SIG-M5 (cell line): Measurements from ENCODE around the gene NT5DC3.
"Not testable (repeated sequence)": the region's sequence is repeated elsewhere in the genome, so short reads cannot be mapped to it uniquely, and the experiment has no call there.

Experiments
- DNase-seq: peaks from one replicate; lab custom pipeline; 2025; lab: John Stamatoyannopoulos, UW

The NT5DC3 gene

DNA sequence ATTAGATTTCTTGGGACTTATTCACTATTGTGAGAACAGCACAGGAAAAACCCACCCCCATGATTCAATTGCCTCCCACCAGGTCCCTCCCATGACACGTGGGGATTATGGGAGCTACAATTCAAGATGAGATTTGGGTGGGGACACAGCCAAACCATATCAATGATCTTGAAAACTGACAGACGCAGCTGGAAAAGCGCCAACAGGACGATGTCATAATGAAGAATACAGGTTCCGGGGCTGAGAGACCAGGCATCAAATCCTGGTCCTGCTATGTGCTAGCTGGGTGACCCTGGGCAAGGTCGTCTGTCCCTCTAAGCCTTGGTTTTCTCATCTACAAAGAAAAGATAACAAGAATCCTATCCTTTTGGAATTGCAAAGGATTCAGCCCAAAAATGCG lies 31.4 kb downstream of the NT5DC3 start:
- DNase-seq: not testable (repeated sequence)

DNA sequence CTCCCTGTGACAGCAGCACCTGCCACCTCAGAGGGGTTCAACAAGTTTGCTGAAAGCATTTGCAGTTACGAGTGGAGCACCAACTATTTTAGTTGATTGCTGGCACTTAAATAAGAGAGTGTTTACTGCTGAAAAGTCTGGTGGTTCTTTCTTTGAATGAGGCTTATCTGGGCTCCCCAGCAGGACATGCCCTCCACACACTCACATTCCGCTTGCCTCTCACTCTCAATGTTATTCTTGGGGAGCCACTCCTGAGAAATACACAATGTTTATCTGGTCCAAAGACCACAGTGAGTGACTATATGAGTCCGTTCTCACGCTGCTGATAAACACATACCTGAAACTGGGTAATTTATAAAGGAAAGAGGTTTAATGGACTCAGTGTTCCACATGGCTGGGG lies 31.9 kb downstream of the NT5DC3 start:
- no peak for DNase-seq

DNA sequence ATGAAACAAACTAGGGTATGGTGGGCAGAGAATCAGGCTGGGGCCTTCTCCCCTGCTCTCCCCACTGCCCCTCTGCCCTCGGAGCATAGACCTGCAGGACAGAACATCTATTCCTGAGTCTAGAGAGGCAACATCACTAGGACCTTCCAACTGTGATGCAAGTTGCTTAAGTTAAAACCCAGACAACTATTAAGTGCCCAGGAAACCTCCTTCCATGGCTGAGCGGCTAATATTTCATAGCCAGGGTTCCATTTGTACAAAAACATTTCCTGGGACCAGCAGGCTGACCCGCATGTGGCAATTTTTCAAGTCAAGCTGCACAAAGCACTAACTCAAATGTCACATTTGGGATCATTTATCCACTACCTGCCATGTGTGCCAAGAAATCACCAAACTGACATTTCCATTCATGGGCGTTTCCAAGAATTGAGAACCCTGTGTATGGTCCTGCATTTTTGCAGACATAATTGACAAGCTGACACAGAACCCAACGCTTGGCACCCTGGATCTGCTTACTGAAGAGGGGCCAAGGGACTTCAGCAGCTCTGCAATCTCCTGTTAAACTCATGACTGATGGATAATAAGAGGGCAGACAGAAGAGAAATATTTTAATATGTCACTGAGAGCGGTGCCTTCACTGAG lies 32.7 kb downstream of the NT5DC3 start:
- DNase-seq: no peak

DNA sequence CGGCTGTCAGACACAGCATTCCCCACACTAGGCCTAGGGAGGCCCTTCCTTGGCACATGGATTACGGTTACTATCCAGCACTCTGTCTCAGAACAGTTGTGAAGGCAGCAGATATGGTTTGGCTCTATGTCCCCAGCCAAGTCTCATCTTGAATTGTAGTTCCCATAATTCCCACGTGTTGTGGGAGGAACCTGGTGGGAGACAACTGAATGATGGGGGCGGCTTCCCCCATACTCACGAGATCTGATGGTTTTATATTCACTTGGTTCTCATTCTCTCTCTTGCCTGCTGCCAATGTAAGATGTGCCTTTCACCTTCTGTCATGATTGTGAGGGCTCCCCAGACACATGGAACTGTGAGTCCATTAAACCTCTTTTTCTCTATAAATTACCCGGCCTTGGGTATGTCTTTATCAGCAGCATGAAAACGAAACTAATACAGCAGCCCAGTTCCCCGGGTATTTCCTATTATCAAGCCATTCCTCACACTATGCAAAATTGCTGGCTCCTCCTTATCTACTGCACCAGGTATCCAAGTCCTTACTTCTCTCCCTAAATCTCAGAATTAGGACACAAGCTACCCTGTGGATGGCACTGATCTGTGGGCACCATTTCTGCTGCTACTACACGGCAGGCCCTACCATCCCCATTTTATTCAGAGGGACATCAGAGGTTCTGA lies 33.3 kb downstream of the NT5DC3 start:
- DNase-seq: no peak

DNA sequence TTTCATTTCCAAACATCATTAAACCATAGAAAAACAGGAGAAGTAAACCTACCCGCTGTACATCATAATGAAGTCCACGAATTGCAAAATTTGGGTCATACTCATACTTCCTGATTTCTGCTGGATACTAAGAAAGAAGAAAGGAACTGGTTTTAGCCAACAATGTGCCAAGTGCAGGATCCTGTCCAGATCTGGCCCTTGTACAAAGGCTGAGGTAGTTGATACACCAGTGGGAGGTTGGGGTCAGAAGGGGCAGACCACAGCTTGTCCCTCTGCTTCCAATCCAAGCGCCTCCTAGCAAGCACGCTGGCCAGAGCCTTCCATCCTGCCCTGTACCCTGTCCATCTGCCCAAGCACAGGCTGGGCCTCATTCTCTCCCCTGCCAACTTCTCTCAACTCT lies 34.2 kb downstream of the NT5DC3 start:
- DNase-seq: peak; percentile 42

DNA sequence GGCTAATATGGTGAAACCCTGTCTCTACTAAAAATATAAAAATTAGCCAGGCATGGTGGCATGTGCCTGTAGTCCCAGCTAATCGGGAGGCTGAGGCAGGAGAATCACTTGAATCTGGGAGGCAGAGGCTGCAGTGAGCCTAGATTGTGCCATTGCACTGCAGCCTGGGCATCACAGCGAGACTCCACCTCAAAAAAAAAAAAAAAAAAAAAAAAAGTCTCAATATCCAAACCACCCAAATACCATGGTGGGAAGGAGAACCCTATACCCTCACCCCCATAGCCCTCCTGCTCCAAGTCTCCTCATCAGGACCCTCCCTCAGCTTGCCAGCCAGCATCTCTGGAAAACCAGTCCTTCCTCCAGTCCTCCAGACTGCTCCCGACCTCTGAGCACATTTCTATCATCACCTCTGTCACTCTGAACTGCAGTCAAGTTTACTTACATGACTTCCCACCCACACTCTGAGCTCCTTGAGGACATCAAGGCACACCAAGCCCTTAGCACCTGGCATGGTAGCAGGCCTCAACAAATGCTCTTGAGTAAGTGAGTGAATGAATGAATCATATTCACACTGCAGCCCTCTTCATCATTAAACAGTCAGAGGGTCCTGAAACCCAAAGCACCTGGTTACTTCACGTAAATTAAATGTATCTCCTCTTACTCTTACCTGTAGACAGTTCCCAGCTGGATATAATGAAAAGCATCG lies 35.2 kb downstream of the NT5DC3 start:
- no peak for DNase-seq

DNA sequence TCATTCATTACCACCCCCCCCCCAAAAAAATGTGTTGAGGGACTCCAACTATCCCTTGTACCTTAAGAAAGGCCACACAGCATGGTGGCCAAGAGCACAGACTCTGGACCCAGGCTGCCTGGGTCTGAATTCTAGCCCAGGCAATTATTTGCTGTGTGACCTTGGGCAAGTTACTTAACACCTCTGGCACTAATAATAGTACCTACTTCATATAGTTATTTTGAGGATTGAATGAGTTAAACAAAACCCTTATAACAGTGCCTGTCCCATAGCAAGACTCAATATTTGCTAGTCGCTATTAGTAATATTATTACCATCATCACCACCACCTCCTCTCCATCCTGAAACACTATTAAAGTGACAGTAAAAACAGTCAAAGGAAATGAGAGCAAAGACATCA lies 37.2 kb downstream of the NT5DC3 start:
- no peak for DNase-seq

DNA sequence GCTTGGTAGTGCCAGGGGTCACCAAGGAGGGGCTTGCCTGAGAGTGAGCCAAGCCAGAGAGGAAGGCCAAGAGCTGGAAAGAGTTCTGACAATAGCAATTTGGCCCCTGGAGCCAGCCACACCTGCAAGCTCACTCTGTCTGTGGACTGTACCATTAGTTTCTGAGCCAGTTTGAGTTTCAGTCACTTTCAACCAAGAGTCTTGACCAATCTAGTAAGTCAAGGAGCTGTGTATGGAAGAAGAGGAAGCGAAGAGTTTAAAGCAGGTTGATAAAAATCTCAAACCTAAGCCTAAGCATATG lies 38.5 kb downstream of the NT5DC3 start:
- no peak for DNase-seq

DNA sequence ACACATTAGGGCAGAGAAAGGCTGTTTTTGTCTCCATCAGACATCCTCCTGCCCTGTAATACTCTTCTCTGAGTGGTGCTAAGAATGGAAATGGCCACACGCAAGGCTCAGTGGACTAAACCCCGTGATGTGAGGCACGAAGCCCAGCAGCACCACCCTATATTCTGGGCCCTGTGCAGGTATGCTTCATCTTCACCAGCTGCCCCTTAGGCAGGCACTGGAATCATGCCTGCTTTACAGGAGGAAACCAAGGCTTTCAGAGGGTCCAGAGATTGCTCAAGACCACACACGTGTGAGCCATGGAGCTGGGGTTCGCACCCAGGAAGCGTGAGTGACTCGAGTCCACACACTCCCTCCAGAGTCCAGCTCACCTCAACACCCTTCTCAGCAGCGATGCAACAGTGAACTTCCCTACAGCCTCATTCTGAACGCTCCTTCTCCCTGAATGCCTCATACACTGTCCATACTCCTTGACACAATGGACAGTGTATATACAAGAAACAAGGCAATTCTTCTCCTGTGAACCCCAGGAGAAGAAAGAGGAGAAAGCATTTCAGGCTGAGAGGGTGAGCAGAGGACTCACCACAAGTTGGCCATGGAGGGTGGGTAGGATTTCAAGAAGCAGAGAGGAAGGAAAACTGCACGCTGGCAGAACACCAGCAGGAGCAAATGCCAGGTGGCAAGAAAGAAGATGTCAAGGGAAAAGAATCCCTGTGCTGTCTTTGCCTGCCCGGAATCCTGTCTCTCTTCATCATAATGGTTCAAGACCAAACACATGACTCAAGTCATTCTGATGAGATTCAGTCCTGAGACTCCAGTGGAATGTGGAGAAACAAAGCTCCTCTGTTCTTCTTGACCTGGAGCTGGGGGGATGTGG lies 39.1 kb downstream of the NT5DC3 start:
- no peak for DNase-seq

DNA sequence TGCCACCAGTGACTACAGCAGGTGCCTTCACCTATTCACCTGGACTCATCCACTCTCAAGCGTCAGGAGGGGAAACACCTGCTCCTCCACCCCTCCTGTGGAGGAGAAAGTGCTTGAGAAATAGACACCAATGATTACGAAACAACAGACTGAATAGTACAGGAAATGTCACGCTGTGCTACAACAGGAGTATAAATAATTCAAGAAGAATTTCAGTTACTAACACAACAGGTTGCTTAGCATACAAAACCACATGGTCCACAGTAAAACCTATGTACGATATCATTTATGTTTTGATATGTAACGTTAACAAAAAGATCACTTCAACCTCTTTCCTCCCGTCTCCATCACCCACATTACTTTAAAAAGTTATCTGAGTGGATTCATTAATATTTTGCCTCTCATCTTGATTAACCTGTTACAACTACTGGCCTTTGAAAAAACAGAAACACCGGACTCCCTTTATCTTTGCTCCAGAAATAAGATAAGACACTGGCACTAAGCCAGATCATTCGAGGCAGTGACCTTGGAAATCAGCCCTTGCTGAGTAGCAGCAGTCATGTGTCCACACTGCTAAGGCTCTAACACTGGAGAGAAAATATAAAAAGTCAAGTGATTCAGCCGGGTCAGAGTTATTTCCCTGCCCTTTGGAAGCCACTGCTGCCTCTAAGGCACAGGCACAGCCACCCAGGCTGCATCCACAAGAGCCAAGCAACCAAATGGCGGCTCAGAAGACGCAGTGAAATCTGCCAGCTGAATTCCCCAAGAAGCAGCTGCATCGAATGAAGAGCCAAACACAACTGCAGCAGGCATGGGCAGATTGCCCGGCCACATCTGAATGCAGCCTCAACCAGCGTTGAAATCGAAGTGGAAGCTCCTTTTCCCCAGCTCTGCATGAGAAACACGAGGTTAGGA lies 40.9 kb downstream of the NT5DC3 start:
- DNase-seq: peak; percentile 54

DNA sequence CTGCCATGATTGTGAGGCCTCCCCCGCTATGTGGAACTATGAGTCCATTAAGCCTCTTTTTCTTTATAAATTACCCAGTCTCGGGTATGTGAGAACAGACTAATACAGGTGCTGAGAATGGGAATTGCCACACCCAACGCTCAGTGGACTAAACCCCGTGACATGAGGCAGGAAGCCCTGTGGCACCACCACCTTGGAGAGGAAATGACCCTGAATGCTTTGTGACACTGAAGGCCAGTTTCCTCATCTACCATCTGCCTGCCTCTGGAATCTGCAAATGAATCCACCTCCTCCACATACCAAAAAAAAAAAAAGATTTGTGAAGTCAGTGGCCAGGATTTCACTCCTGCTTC lies 41.6 kb downstream of the NT5DC3 start:
- DNase-seq: no peak

DNA sequence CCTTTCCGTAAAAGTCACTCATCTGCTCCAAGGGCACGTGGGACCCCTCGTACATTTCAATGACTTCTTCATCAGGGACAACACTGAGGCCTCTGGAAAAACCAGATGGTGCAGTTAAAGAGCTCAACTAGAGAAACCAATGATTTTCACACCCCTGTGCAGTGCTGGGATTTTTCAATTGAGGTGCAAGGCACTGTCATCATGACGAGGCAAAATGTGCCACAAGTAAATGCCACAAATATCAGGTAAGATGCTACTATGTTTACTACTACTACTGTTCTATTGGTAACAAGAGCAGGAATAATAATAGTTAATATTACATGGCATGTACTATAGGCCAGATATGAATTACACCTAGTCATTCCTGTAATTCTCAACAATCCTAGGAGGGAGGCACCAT lies 42.4 kb downstream of the NT5DC3 start:
- no peak for DNase-seq

DNA sequence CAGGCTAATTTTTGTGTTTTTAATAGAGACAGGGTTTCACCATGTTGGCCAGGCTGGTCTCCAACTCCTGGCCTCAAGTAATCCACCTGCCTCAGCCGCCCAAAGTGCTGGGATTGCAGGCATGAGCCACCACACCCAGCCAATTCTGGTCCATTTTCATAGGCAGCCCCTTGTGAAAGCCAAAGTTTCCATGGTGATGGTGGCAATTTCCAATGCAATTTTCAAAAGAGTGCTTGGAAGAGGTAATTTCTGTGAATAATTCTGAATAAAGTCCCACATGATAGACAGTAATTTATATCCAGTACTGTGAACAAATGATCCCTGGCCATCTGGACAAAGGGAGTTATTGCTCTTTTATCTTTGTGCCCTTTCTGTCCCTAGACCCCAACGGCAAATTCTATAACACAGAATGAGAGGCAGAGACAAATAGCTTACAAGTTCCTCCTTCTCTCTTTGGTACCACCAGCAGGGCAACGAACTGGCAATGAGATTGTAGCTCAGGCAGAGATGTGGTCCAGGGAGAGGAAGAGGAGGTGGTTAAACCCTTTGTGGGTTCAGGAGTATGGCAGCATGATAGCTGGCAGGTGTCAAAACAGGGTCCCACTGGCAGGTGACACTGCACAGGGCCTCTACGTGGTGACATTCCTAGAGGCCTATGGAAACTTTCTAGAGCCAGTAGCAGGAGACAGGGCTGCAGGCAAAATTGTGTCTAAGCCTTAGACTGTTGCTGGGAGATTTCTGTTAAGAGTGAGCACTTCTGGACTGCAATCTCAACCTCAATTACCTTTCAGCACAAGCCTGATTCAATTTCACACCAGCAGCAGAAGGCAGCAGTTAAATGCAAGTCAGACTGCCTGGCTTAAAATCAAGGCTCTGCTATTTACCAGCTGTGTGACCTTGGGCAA lies 46.5 kb downstream of the NT5DC3 start:
- no peak for DNase-seq

DNA sequence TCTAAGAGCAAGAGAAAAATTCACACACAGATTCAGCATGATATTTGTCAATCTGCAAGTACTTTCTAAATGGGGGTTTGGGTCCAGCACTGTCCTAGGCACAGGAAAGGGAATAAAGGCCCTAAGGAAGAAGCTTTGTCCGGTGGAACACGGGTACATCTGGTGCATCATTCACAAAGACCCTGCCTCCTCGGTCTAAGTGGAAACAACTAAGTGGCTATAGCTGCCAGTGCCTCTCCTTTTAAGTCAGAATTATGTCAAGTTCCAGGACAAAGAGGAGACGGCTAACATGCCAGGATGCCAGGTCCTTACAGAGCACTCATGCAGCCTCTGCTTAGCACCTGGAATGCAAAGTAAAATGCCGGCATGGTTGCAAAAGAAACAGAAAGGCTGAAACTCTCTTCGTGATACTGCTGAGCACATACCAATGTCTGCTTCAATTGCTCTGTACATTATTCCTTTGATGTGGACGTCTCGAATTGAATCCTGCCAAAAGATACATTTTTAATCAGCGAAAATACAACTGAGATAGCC lies 47.5 kb downstream of the NT5DC3 start:
- DNase-seq: no peak

DNA sequence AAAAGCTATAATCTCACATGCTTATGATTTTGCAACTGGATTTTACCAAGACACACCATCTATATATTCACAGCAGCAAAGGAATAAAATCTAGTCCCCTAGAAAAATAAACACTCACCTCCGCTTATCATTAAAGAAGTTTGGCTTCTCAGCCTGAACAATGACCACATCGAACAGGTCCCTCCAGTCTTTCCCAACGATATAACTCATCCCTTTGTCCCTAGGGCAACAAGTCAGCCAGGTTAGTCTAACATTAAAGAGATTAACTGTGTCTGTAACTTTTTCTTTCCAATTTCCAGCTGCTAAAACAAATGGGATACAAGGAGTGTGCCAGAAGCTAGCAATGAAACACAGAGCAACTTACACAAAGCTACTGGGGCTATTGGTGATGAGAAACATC lies 48.0 kb downstream of the NT5DC3 start:
- no peak for DNase-seq

DNA sequence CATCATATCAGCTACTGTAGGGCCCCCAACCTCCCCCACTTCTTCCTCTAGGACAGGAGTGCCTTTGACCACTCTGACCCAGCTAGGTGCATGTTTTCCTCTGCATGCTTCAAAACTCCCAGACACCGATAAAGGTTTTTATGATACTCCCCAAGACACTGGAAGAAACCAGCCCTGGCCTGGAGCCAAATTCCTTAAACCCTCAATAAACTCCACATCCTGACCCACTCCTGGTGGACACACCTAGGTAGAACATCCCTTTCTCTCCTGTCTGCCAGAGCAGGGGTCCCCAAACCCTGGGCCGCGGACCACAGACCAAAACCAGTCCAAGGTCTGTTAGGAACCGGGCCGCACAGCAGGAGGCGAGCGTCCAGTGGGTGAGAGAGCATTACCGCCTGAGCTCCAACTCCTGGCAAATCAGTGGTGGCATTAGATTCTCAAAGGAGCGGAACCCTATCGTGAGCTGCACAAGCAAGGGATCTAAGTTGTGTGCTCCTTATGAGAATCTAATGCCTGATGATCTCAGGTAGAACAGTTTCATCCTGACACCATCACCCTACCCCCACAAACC lies 49.6 kb downstream of the NT5DC3 start:
- no peak for DNase-seq

DNA sequence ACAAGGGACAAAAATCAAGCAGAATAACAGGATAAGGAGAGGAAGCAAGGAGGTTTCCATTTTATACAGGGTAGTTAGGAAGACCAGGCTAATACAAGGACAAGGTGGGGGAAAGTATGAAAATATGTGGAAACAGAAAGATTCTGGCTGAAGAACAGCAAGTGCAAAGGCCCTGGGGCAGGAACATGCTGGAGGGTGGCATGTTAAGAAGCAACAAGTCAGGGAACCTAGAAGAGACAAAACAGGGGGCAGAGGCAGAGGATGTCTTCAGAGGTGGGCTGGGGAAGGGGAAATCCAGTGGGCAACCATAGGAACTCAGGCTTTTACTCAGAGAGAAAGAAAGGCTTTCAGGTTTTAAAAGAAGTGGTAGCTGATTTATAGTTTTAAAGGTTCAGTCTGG lies 54.8 kb downstream of the NT5DC3 start:
- DNase-seq: no peak

DNA sequence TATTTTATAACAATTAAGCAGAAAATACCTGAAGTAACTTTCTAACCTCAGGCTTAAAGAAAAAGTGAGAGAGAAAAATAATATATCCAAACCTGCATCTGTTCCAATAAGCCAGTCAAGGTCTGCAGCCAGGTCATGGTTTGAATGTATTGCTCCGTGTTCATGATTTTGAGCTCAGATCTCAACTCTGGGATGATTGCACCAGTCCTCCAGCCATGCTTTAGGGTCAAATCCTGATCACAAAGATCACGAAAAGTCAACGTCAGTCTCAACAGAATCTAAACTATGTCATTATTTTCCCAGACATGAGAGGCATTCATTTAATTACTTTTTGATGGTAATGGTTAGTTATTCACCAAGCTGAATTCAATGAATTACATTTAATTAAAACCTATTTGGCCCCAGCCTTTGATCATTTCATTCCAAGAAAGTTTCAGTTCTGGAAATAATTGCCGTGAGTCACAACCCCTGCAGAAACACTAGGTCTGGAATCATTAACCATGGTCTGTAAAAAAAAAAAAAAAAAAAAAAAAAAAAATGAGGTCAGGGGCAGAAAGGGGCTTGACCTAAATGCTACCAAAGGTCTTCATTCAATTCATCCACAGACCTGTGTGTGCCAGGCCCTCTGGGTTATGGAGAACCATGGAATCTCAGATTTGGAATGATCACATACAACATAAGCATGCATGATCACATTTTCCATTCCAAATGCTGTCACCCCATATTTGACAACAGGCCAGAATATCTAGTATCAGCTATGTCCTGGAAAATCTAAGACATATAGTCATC lies 55.6 kb downstream of the NT5DC3 start:
- DNase-seq: no peak
